ENCODE measurements around the gene SUGCT.

SUGCT gene

GRCh38 chr7:40490603-40490924, 355.8 kb downstream of the SUGCT start:
- no peak for TF ChIP-seq CTCF (conservative IDR thresholded peaks at IDR 0.05; ENCODE audit: low read depth, low read length)
- DNase-seq (ENCODE audit: low read depth): no peak
- H3K4me3 ChIP-seq (ENCODE audit: low read depth, low read length): no peak overlapping the region

GRCh38 chr7:40492946-40493345, 358.1 kb downstream of the SUGCT start:
- no peak for TF ChIP-seq CTCF (conservative IDR thresholded peaks at IDR 0.05; ENCODE audit: low read depth, low read length)
- no peak for DNase-seq (ENCODE audit: low read depth)
- H3K4me3 ChIP-seq (ENCODE audit: low read depth, low read length): no peak overlapping the region

GRCh38 chr7:40493609-40494051, 358.8 kb downstream of the SUGCT start:
- no peak for TF ChIP-seq CTCF (conservative IDR thresholded peaks at IDR 0.05; ENCODE audit: low read depth, low read length)
- no peak for DNase-seq (ENCODE audit: low read depth)
- no peak overlapping the region for H3K4me3 ChIP-seq (ENCODE audit: low read depth, low read length)

GRCh38 chr7:40498924-40499510, 364.2 kb downstream of the SUGCT start:
- peak; percentile 3 for DNase-seq (ENCODE audit: low read depth)
- H3K4me3 ChIP-seq (ENCODE audit: low read depth, low read length): no peak overlapping the region
- no peak for TF ChIP-seq CTCF (conservative IDR thresholded peaks at IDR 0.05; ENCODE audit: low read depth, low read length)

- no peak for TF ChIP-seq CTCF (conservative IDR thresholded peaks at IDR 0.05; ENCODE audit: low read depth, low read length)
- no peak overlapping the region for H3K4me3 ChIP-seq (ENCODE audit: low read depth, low read length)
- peak; percentile 19 for DNase-seq (ENCODE audit: low read depth)
These were observed 364.9 kb downstream of the SUGCT start for GRCh38 chr7:40499718-40500117.

GRCh38 chr7:40500219-40500618, 365.4 kb downstream of the SUGCT start:
- no peak overlapping the region for H3K4me3 ChIP-seq (ENCODE audit: low read depth, low read length)
- DNase-seq (ENCODE audit: low read depth): no peak
- TF ChIP-seq CTCF (conservative IDR thresholded peaks at IDR 0.05; ENCODE audit: low read depth, low read length): no peak

- no peak for TF ChIP-seq CTCF (conservative IDR thresholded peaks at IDR 0.05; ENCODE audit: low read depth, low read length)
- no peak for DNase-seq (ENCODE audit: low read depth)
- H3K4me3 ChIP-seq (ENCODE audit: low read depth, low read length): no peak overlapping the region
These were observed 367.6 kb downstream of the SUGCT start for GRCh38 chr7:40502359-40502758.

Measured in choroid plexus epithelial cell (primary cell).